Keratinocyte (primary cell): ENCODE results near the gene PDK2. TPM values are rescaled to one million over a fixed set of nuclear protein-coding genes. Genes with fewer than 3 reads are reported as not detected.

Source experiments
- DNase-seq: peaks from one replicate; pipeline ENCODE4 v3.0.0-alpha.2; 2011; ENCODE audit warnings: low read depth, missing footprints, low spot score
- FAIRE-seq: peaks from 2 replicates; lab custom pipeline; 2011; peaks lifted over from hg19 to GRCh38; lab: Jason Lieb, UNC
- H2AFZ ChIP-seq: 2 replicates; pipeline ENCODE4 v1.6.0; 2012; ENCODE audit warnings: low read length, control low read depth, inconsistent platforms; ENCODE audit not compliant: control insufficient read depth
- H3K27ac ChIP-seq: 2 replicates; pipeline ENCODE4 v1.5.1; 2011; ENCODE audit warnings: low read length; ENCODE audit not compliant: control insufficient read depth, insufficient read depth
- H3K27me3 ChIP-seq: 3 replicates; pipeline ENCODE4 v1.6.0; 2011; ENCODE audit warnings: low read length; ENCODE audit not compliant: control insufficient read depth, insufficient read depth; ENCODE audit errors: extremely low read depth
- H3K36me3 ChIP-seq, 2 experiments: 2 replicates in 1 of 2; 3 replicates in 1 of 2; pipeline ENCODE4 v1.5.1; 2011; ENCODE audit warnings: low read length in 2 of 2, mild to moderate bottlenecking in 1 of 2; ENCODE audit not compliant: control insufficient read depth in 2 of 2, insufficient read depth in 2 of 2; ENCODE audit errors: extremely low read depth in 1 of 2
- H3K4me1 ChIP-seq: 3 replicates; pipeline ENCODE4 v1.5.1; 2011; ENCODE audit warnings: low read length; ENCODE audit not compliant: control insufficient read depth, insufficient read depth; ENCODE audit errors: extremely low read depth
- H3K4me2 ChIP-seq: 3 replicates; pipeline ENCODE4 v1.6.0; 2011; ENCODE audit warnings: low read depth, low read length; ENCODE audit not compliant: control insufficient read depth, insufficient read depth; ENCODE audit errors: extremely low read depth
- H3K4me3 ChIP-seq, 3 experiments: fragments of 200-600 bp in 1 of 3; sonication (generic) in 1 of 3; 2 replicates in 2 of 3; 3 replicates in 1 of 3; pipeline ENCODE4 v1.5.1; 2011 to 2016; ENCODE audit warnings: low read length in 3 of 3, mild to moderate bottlenecking in 3 of 3, control low read depth in 2 of 3, inconsistent platforms in 1 of 3, low read depth in 1 of 3, mixed read lengths in 1 of 3, mixed run types in 1 of 3, moderate library complexity in 1 of 3; ENCODE audit not compliant: control insufficient read depth in 2 of 3, insufficient read depth in 2 of 3; ENCODE audit errors: extremely low read depth in 1 of 3
- H3K79me2 ChIP-seq: 2 replicates; pipeline ENCODE4 v1.6.0; 2012; ENCODE audit warnings: low read length; ENCODE audit not compliant: control insufficient read depth, insufficient read depth
- H3K9ac ChIP-seq: 3 replicates; pipeline ENCODE4 v1.6.0; 2011; ENCODE audit warnings: low read length; ENCODE audit not compliant: control insufficient read depth, insufficient read depth; ENCODE audit errors: extremely low read depth
- H3K9me1 ChIP-seq: 3 replicates; pipeline ENCODE4 v1.6.0; 2011; ENCODE audit warnings: low read length; ENCODE audit not compliant: control insufficient read depth, insufficient read depth; ENCODE audit errors: extremely low read depth
- H3K9me3 ChIP-seq: 2 replicates; pipeline ENCODE4 v1.5.1; 2012; ENCODE audit warnings: low read depth, low read length; ENCODE audit not compliant: control insufficient read depth
- H4K20me1 ChIP-seq: 3 replicates; pipeline ENCODE4 v1.6.0; 2011; ENCODE audit warnings: low read length; ENCODE audit not compliant: control insufficient read depth, insufficient read depth; ENCODE audit errors: extremely low read depth
- EZH2 ChIP-seq: IDR thresholded peaks from one replicate; pipeline ENCODE4 v1.6.1; 2012; ENCODE audit warnings: inconsistent platforms, mild to moderate bottlenecking, low read length, moderate library complexity
- dilution Hi-C: fragments of 300-500 bp; cut with MboI; formaldehyde crosslinking; loops from one replicate; pipeline ENCODE4 v1.7.0; 2020; ENCODE audit warnings: low sequenced_read_pairs; ENCODE audit not compliant: extremely low pct_ligation_motif_present
- polyA plus RNA-seq, 5 experiments: library from polyadenylated mRNA; depleted of rRNA in 3 of 5; stranded (reverse) in 3 of 5; stranded (forward) in 1 of 5; unstranded in 1 of 5; fragments of >200 nt; gene quantifications; 1 replicate in 1 of 5; 2 replicates in 3 of 5; 3 replicates in 1 of 5; pipeline versions ENCODE4 v1.2.1 to v1.2.3, GENCODE V29; 2011 to 2012; ENCODE audit warnings: missing spikeins in 2 of 5, low read depth in 1 of 5, low replicate concordance in 1 of 5
- TF ChIP-seq, protein P1 (sequence below), 3 experiments: IDR thresholded peaks in 1 of 3; conservative IDR thresholded peaks in 1 of 3; optimal IDR thresholded peaks in 1 of 3; 2 replicates in 2 of 3; 3 replicates in 1 of 3; pipeline versions ENCODE3 to v1.5.1; 2011; ENCODE audit warnings: low read length in 3 of 3, mild to moderate bottlenecking in 3 of 3, moderate library complexity in 2 of 3, control low read depth in 1 of 3, inconsistent platforms in 1 of 3; ENCODE audit not compliant: insufficient read depth in 2 of 3; ENCODE audit errors: extremely low read depth in 1 of 3

The PDK2 gene
- polyA plus RNA-seq, 1 donor (not counting 4 experiments of a cell fraction or from before 2014, with no cell fraction given): 7.5 TPM

DNA sequence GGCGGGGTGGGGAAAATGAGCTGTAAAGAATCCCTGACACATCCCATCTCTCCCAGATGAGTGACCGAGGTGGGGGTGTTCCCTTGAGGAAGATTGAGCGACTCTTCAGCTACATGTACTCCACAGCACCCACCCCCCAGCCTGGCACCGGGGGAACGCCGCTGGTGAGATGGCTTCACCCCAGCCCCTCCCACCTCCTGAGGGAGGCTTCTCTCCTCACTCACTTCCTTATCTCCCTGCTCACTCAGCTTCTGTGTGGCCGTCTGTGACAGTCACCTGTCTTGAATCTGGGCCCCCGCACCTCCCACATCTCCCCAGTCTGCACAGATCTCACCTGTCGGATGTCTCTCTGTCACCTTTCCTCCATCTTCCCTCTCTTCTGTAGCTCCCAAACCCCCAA lies 13.4 kb downstream of the PDK2 start:
- H3K9me3 ChIP-seq: no peaks in the 10 kb centered on the region
- no peak overlapping the region for H3K27ac ChIP-seq
- H3K9me1 ChIP-seq: no peaks in the 10 kb centered on the region
- no peak for FAIRE-seq
- no peaks in the 10 kb centered on the region for H3K79me2 ChIP-seq
- DNase-seq: no peak
- dilution Hi-C loops: no loop called here
- no peak overlapping the region for H3K9ac ChIP-seq
- H3K36me3 ChIP-seq: peaks cover 0 to 2% of the 10 kb centered on the region in 2 experiments
- peak overlapping the region; percentile 10 for H3K4me2 ChIP-seq
- H3K27me3 ChIP-seq: no peaks in the 10 kb centered on the region
- no peaks in the 10 kb centered on the region for H4K20me1 ChIP-seq
- H3K4me3 ChIP-seq: no peak overlapping the region
- TF ChIP-seq EZH2: no peak
- TF ChIP-seq, protein P1, sequence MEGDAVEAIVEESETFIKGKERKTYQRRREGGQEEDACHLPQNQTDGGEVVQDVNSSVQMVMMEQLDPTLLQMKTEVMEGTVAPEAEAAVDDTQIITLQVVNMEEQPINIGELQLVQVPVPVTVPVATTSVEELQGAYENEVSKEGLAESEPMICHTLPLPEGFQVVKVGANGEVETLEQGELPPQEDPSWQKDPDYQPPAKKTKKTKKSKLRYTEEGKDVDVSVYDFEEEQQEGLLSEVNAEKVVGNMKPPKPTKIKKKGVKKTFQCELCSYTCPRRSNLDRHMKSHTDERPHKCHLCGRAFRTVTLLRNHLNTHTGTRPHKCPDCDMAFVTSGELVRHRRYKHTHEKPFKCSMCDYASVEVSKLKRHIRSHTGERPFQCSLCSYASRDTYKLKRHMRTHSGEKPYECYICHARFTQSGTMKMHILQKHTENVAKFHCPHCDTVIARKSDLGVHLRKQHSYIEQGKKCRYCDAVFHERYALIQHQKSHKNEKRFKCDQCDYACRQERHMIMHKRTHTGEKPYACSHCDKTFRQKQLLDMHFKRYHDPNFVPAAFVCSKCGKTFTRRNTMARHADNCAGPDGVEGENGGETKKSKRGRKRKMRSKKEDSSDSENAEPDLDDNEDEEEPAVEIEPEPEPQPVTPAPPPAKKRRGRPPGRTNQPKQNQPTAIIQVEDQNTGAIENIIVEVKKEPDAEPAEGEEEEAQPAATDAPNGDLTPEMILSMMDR (optimal IDR thresholded peaks at IDR 0.05 in 1 of 3, IDR thresholded peaks at IDR 0.05 in 1 of 3, conservative IDR thresholded peaks at IDR 0.05 in 1 of 3; ENCODE audit: extremely low read depth in 1 of 3, insufficient read depth in 2 of 3, low read length in 3 of 3): no peak
- peaks cover 28% of the 10 kb centered on the region for H3K4me1 ChIP-seq
- no peak overlapping the region for H2AFZ ChIP-seq

DNA sequence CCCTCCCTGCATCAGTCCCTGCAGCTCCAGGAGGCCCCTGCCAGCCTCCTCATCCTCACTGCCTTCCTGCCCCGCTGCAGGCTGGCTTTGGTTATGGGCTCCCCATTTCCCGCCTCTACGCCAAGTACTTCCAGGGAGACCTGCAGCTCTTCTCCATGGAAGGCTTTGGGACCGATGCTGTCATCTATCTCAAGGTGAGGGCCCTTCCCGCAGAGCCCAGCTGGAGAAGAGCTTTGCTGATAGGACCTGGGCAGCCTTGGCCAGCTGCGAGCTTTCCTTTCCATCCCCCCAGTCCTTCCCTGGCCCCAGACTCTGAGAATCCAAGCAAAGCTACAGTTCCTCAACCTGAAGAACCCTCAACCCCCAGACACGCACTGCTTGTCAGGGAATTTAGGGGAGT lies 14.1 kb downstream of the PDK2 start:
- peaks cover 0 to 2% of the 10 kb centered on the region in 2 experiments for H3K36me3 ChIP-seq
- H3K27me3 ChIP-seq: no peaks in the 10 kb centered on the region
- no peak overlapping the region for H3K27ac ChIP-seq
- no peak overlapping the region for H2AFZ ChIP-seq
- dilution Hi-C loops: no loop called here
- H3K4me2 ChIP-seq: no peak overlapping the region
- H3K4me3 ChIP-seq: no peak overlapping the region
- no peaks in the 10 kb centered on the region for H3K9me3 ChIP-seq
- TF ChIP-seq, protein P1 (optimal IDR thresholded peaks at IDR 0.05 in 1 of 3, IDR thresholded peaks at IDR 0.05 in 1 of 3, conservative IDR thresholded peaks at IDR 0.05 in 1 of 3; ENCODE audit: extremely low read depth in 1 of 3, insufficient read depth in 2 of 3, low read length in 3 of 3): no peak
- TF ChIP-seq EZH2: no peak
- no peaks in the 10 kb centered on the region for H4K20me1 ChIP-seq
- FAIRE-seq: no peak
- no peak overlapping the region for H3K9ac ChIP-seq
- no peak for DNase-seq
- no peaks in the 10 kb centered on the region for H3K79me2 ChIP-seq
- H3K4me1 ChIP-seq: peaks cover 28% of the 10 kb centered on the region
- no peaks in the 10 kb centered on the region for H3K9me1 ChIP-seq
